HepG2 (cell line): Measurements from ENCODE around the gene CALML4. TPM values are rescaled to one million over a fixed set of nuclear protein-coding genes. Genes with fewer than 3 reads are reported as not detected.

ENCODE experiments used
- ATAC-seq: fragments of 200-7000 bp; cut with Tn5 transposase; 3 replicates; pipeline ENCODE4 v1.9.1; 2020; ENCODE audit warnings: mild to moderate bottlenecking, moderate library complexity
- BruUV-seq: library from RNA; stranded (reverse); fragments of 400-500 nt; replicated peaks from 2 replicates; lab custom pipeline; 2021; lab: Mats Ljungman, UMichigan
- CTCF ChIA-PET: fragments of 300-600 bp; formaldehyde crosslinking; extraction: SDS; loops from one replicate; lab custom pipeline; 2021; ENCODE audit warnings: low total read pairs, inconsistent platforms, low intra/inter-chr PET ratio; lab: Yijun Ruan, JAX
- POLR2A ChIA-PET: fragments of 350-600 bp; sonication (Branson Sonifier 250); formaldehyde crosslinking; loops from one replicate; lab custom pipeline; 2020; ENCODE audit warnings: antibody characterized with exemption, inconsistent platforms; lab: Yijun Ruan, JAX
- DNase-seq: peaks from one replicate; pipeline ENCODE4 v3.0.0-alpha.2; 2015; ENCODE audit warnings: low spot score
- FAIRE-seq: peaks from 3 replicates; lab custom pipeline; 2011; peaks lifted over from hg19 to GRCh38; lab: Jason Lieb, UNC
- H2AFZ ChIP-seq: one replicate; pipeline ENCODE4 v1.6.1; 2011; ENCODE audit warnings: low read length, inconsistent platforms
- H3K27ac ChIP-seq: fragments of 300-600 bp; 3 replicates; pipeline ENCODE4 v1.8.0; 2011; ENCODE audit warnings: mixed run types, mild to moderate bottlenecking, mixed read lengths, low read length, inconsistent platforms; ENCODE audit not compliant: insufficient read depth; ENCODE audit errors: extremely low read length
- H3K27me3 ChIP-seq, 2 experiments: fragments of 200-600 bp in 1 of 2; 2 replicates in 1 of 2; 3 replicates in 1 of 2; pipeline versions ENCODE4 v1.6.0 to v1.8.0; 2011; ENCODE audit warnings: low read length in 2 of 2, mild to moderate bottlenecking in 2 of 2, moderate library complexity in 2 of 2, inconsistent platforms in 1 of 2; ENCODE audit not compliant: insufficient read depth in 2 of 2, control insufficient read depth in 1 of 2
- H3K36me3 ChIP-seq, 2 experiments: fragments of 200-600 bp in 1 of 2; replicated peaks in 1 of 2; 2 replicates in 1 of 2; 3 replicates in 1 of 2; pipeline versions ENCODE4 v1.5.1 to v1.8.0; 2011; ENCODE audit warnings: low read length in 2 of 2, inconsistent platforms in 1 of 2; ENCODE audit not compliant: insufficient read depth in 2 of 2, control insufficient read depth in 1 of 2
- H3K4me1 ChIP-seq: 2 replicates; pipeline ENCODE4 v1.5.1; 2012; ENCODE audit warnings: low read length, inconsistent platforms; ENCODE audit not compliant: insufficient read depth
- H3K4me2 ChIP-seq: 2 replicates; pipeline ENCODE4 v1.6.0; 2011; ENCODE audit warnings: low read depth, low read length, inconsistent platforms
- H3K4me3 ChIP-seq, 3 experiments: fragments of 200-600 bp in 1 of 3; sonication (generic), shearing (Covaris generic) in 1 of 3; replicated peaks in 1 of 3; 2 replicates each; pipeline ENCODE4 v1.5.1; 2011 to 2016; ENCODE audit warnings: low read length in 3 of 3, inconsistent platforms in 2 of 3, low read depth in 2 of 3, mild to moderate bottlenecking in 2 of 3, control low read depth in 1 of 3, mixed read lengths in 1 of 3; ENCODE audit not compliant: insufficient read depth in 1 of 3
- H3K79me2 ChIP-seq: one replicate; pipeline ENCODE4 v1.6.1; 2011; ENCODE audit warnings: low read length, inconsistent platforms; ENCODE audit not compliant: insufficient read depth
- H3K9ac ChIP-seq: 2 replicates; pipeline ENCODE4 v1.6.0; 2011; ENCODE audit warnings: mild to moderate bottlenecking, low read depth, low read length, inconsistent platforms; ENCODE audit not compliant: insufficient read depth
- H3K9me3 ChIP-seq: 2 replicates; pipeline ENCODE4 v1.5.1; 2012; ENCODE audit warnings: mild to moderate bottlenecking, low read length
- H4K20me1 ChIP-seq: 2 replicates; pipeline ENCODE4 v1.6.0; 2011; ENCODE audit warnings: inconsistent platforms, mild to moderate bottlenecking, low read length, moderate library complexity; ENCODE audit not compliant: insufficient read depth
- IRF2 ChIP-seq: IDR thresholded peaks from 2 replicates; pipeline ENCODE4 v1.6.1; 2018; ENCODE audit warnings: missing genetic modification reagents, missing compliant biosample characterization
- KDM3A ChIP-seq: IDR thresholded peaks from 2 replicates; pipeline ENCODE4 v1.6.1; 2018; ENCODE audit warnings: low read depth, missing compliant biosample characterization
- MBNL3 ChIP-seq: fragments of 250-450 bp; sonication (Bioruptor Pico); conservative IDR thresholded peaks from 2 replicates; pipeline ENCODE4 v1.8.0; 2022; ENCODE audit warnings: mild to moderate bottlenecking, inconsistent platforms
- ZKSCAN8 ChIP-seq: IDR thresholded peaks from 2 replicates; pipeline ENCODE4 v1.6.1; 2016; ENCODE audit warnings: borderline replicate concordance, missing genetic modification reagents, missing compliant biosample characterization
- ZNF549 ChIP-seq: sonication (generic); formaldehyde crosslinking; IDR thresholded peaks from 2 replicates; pipeline ENCODE4 v1.5.0; 2020; ENCODE audit warnings: missing genetic modification reagents
- ZNF770 ChIP-seq: sonication (generic); formaldehyde crosslinking; IDR thresholded peaks from 2 replicates; pipeline ENCODE4 v1.5.0; 2020; ENCODE audit warnings: mild to moderate bottlenecking, missing genetic modification reagents
- ZSCAN25 ChIP-seq: sonication (generic); formaldehyde crosslinking; IDR thresholded peaks from 2 replicates; pipeline ENCODE4 v1.8.0; 2022; ENCODE audit warnings: mild to moderate bottlenecking, missing genetic modification reagents
- WGBS: methylation state at CpG from one replicate; pipeline ENCODE4 v1.1.6; 2017; ENCODE audit warnings: low lambda C conversion rate; 5-methylcytosine and 5-hydroxymethylcytosine counted together
- in situ Hi-C: cut with HindIII; loops from 2 replicates; pipeline ENCODE4 v1.10.0; 2017; ENCODE audit warnings: low pct_unique_long_range_greater_than_20kb; ENCODE audit not compliant: extremely low pct_ligation_motif_present
- intact Hi-C: fragments of 100-400 bp; cut with micrococcal nuclease; formaldehyde crosslinking; loops from one replicate; pipeline ENCODE4 v1.10.0; 2022; ENCODE audit not compliant: unreplicated experiment
- polyA plus RNA-seq, 8 experiments: library from polyadenylated mRNA; depleted of rRNA in 3 of 8; stranded (reverse) in 7 of 8; unstranded in 1 of 8; fragments of >200 nt; fragmentation: Illumina TruSeq in 4 of 8; extraction: Trizol in 4 of 8; gene quantifications; 2 replicates each; pipeline versions ENCODE4 v1.2.1 to v1.2.3, GENCODE V29; 2011 to 2016; ENCODE audit warnings: low read depth in 4 of 8, missing spikeins in 1 of 8, mixed read lengths in 1 of 8; ENCODE audit not compliant: insufficient read depth in 1 of 8
- total RNA-seq, 5 experiments: library from RNA; depleted of rRNA; stranded (reverse); fragments of >200 nt; fragmentation: Illumina TruSeq; extraction: Trizol; gene quantifications; 2 replicates each; pipeline ENCODE4 v1.2.3, GENCODE V29; 2016; ENCODE audit warnings: low read depth in 1 of 5

The CALML4 gene
- total and polyA plus RNA-seq, 2 of the 13 experiments (the other 11 are each of a cell fraction or from before 2014, with no cell fraction given), result 3.6 to 8.7 TPM

GRCh38 chr15:68209735-68210408 is 4.7 kb upstream of the CALML4 start:
- no TSS peak for BruUV-seq
- ATAC-seq, result no peak
- Histone ChIP-seq H3K36me3 (peaks cover 3 to 13% of the 10 kb centered on the region in 2 experiments; a peak in 4 of 5 replicates), H3K4me3 (no peak overlapping the region), H3K27me3 (no peaks in the 10 kb centered on the region), H3K4me2 (no peak overlapping the region), H3K27ac (no peak overlapping the region), H3K79me2 (no peaks in the 10 kb centered on the region), H3K9me3 (no peaks in the 10 kb centered on the region), H3K9ac (no peak overlapping the region), H2AFZ (no peak overlapping the region), H4K20me1 (0 out of 2 replicates have a peak, but pooled peaks cover 6% of the 10 kb centered on the region), H3K4me1 (peaks cover 17% of the 10 kb centered on the region)
- FAIRE-seq, result no peak
- CTCF ChIA-PET, result interaction anchor here (1.6 kb wide), 1 partner anchor 15 kb away, joined by 9 read pairs; no protein-coding TSS in a partner anchor
- in situ Hi-C loops, result no loop called here
- POLR2A ChIA-PET, result no interaction called here
- DNase-seq, result no peak
- intact Hi-C loops, result loop anchor here (1.0 kb wide), 1 partner anchor 15 kb away; no protein-coding TSS in a partner anchor
- TF ChIP-seq ZKSCAN8 (CRISPR knock-in tag) (no peak), MBNL3 (CRISPR knock-in tag) (no peak), ZNF549 (CRISPR knock-in tag) (no peak), KDM3A (no peak), ZSCAN25 (CRISPR knock-in tag) (no peak), IRF2 (CRISPR knock-in tag) (no peak), ZNF770 (CRISPR knock-in tag) (no peak)
- 88% methylated on average over 12 of the region's 13 CpGs for WGBS
